ENCODE data around the gene CINP.

CINP gene

GRCh38 chr14:102403028-102403427 lies 40.3 kb upstream of the CINP start:
- H3K4me2 ChIP-seq (ENCODE audit: low read depth, low read length, poor library complexity, severe bottlenecking) = no peak overlapping the region
- no peaks in the 10 kb centered on the region for H3F3A ChIP-seq (ENCODE audit: low read depth)
- peaks cover 10% of the 10 kb centered on the region; the same call in 1 of the 2 replicates for H3K9me3 ChIP-seq (ENCODE audit: insufficient read depth, low read depth, low read length)
- no peaks in the 10 kb centered on the region for H4K20me1 ChIP-seq (ENCODE audit: insufficient read depth, low read length, poor library complexity, severe bottlenecking)
- no peak overlapping the region for H3K4me3 ChIP-seq (ENCODE audit: low read length, poor library complexity, severe bottlenecking)
- TF ChIP-seq EZH2phosphoT487 (IDR thresholded peaks at IDR 0.05; ENCODE audit: borderline replicate concordance) (no peak), CTCF (conservative IDR thresholded peaks at IDR 0.05; ENCODE audit: low read length) (no peak)
- no peaks in the 10 kb centered on the region for H3K4me1 ChIP-seq (ENCODE audit: insufficient read depth, low read length, poor library complexity, severe bottlenecking)
- no peaks in the 10 kb centered on the region for H3K79me2 ChIP-seq (ENCODE audit: insufficient read depth, low read length)
- no peak overlapping the region for H2AFZ ChIP-seq (ENCODE audit: low read length)
- no peaks in the 10 kb centered on the region for H3K36me3 ChIP-seq (ENCODE audit: insufficient read depth, low read length)
- no peaks in the 10 kb centered on the region for H3K27me3 ChIP-seq (ENCODE audit: insufficient read depth, low read length, poor library complexity, severe bottlenecking)
- H3K9ac ChIP-seq (ENCODE audit: low read depth, low read length, poor library complexity, severe bottlenecking) = no peak overlapping the region
- H3K9me2 ChIP-seq (replicated peaks; ENCODE audit: low read depth, low read length) = no peaks in the 10 kb centered on the region

GRCh38 chr14:102396521-102396920 lies 33.8 kb upstream of the CINP start:
- no peak for TF ChIP-seq CTCF (conservative IDR thresholded peaks at IDR 0.05; ENCODE audit: low read length)
- no peak for TF ChIP-seq EZH2phosphoT487 (IDR thresholded peaks at IDR 0.05; ENCODE audit: borderline replicate concordance)
- Histone ChIP-seq H3F3A (ENCODE audit: low read depth) (no peaks in the 10 kb centered on the region), H3K36me3 (ENCODE audit: insufficient read depth, low read length) (no peaks in the 10 kb centered on the region), H3K9me2 (replicated peaks; ENCODE audit: low read depth, low read length) (no peaks in the 10 kb centered on the region), H4K20me1 (ENCODE audit: insufficient read depth, low read length, poor library complexity, severe bottlenecking) (no peaks in the 10 kb centered on the region), H3K4me3 (ENCODE audit: low read length, poor library complexity, severe bottlenecking) (no peak overlapping the region), H3K79me2 (ENCODE audit: insufficient read depth, low read length) (no peaks in the 10 kb centered on the region), H3K4me2 (ENCODE audit: low read depth, low read length, poor library complexity, severe bottlenecking) (no peak overlapping the region), H3K9ac (ENCODE audit: low read depth, low read length, poor library complexity, severe bottlenecking) (no peak overlapping the region), H3K27me3 (ENCODE audit: insufficient read depth, low read length, poor library complexity, severe bottlenecking) (no peaks in the 10 kb centered on the region), H3K4me1 (ENCODE audit: insufficient read depth, low read length, poor library complexity, severe bottlenecking) (no peaks in the 10 kb centered on the region), H3K9me3 (ENCODE audit: insufficient read depth, low read depth, low read length) (peaks cover 4% of the 10 kb centered on the region; the same call in 1 of the 2 replicates), H2AFZ (ENCODE audit: low read length) (no peak overlapping the region)

GRCh38 chr14:102394717-102395375 lies 32.2 kb upstream of the CINP start:
- H3K9ac ChIP-seq (ENCODE audit: low read depth, low read length, poor library complexity, severe bottlenecking) = no peak overlapping the region
- H3K36me3 ChIP-seq (ENCODE audit: insufficient read depth, low read length) = no peaks in the 10 kb centered on the region
- H3K27me3 ChIP-seq (ENCODE audit: insufficient read depth, low read length, poor library complexity, severe bottlenecking) = no peaks in the 10 kb centered on the region
- no peak overlapping the region for H2AFZ ChIP-seq (ENCODE audit: low read length)
- no peak for TF ChIP-seq CTCF (conservative IDR thresholded peaks at IDR 0.05; ENCODE audit: low read length)
- TF ChIP-seq EZH2phosphoT487 (IDR thresholded peaks at IDR 0.05; ENCODE audit: borderline replicate concordance) = no peak
- H3K79me2 ChIP-seq (ENCODE audit: insufficient read depth, low read length) = no peaks in the 10 kb centered on the region
- H3K9me3 ChIP-seq (ENCODE audit: insufficient read depth, low read depth, low read length) = peaks cover 4% of the 10 kb centered on the region; the same call in 1 of the 2 replicates
- H3F3A ChIP-seq (ENCODE audit: low read depth) = no peaks in the 10 kb centered on the region
- H3K9me2 ChIP-seq (replicated peaks; ENCODE audit: low read depth, low read length) = no peaks in the 10 kb centered on the region
- no peaks in the 10 kb centered on the region for H3K4me1 ChIP-seq (ENCODE audit: insufficient read depth, low read length, poor library complexity, severe bottlenecking)
- no peak overlapping the region for H3K4me3 ChIP-seq (ENCODE audit: low read length, poor library complexity, severe bottlenecking)
- no peaks in the 10 kb centered on the region for H4K20me1 ChIP-seq (ENCODE audit: insufficient read depth, low read length, poor library complexity, severe bottlenecking)
- H3K4me2 ChIP-seq (ENCODE audit: low read depth, low read length, poor library complexity, severe bottlenecking) = no peak overlapping the region

All from Loucy (cell line).